ENCODE measurements around the gene FAM111A. TPM values are rescaled to one million over a fixed set of nuclear protein-coding genes. Genes with fewer than 3 reads are reported as not detected.

Gene FAM111A
- total RNA-seq, 1 experiment from 2014 or later: 49.2 TPM

DNA sequence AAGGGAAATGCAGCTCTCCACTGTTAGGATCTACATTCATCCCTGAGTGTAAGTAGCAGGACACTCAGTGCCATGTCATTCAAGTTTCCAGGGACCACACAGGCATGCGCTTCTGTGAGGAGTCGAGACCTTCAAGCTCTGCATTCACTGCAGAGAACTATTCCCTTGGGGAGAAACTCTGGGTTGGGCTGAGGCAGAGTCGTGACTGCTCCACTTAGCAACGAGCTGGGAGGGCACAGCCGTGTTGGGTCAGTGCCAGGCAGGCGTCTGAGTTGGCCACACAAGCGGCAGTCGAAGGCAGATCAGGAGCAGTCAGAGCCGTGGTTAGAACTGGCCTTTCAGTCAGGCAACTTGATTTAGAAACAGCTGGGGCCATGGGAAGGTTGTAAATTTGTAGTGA is 55.3 kb downstream of the FAM111A start:
- Histone ChIP-seq H3K27me3 (ENCODE audit: low read length) (no peaks in the 10 kb centered on the region), H4K20me1 (ENCODE audit: low read length) (no peaks in the 10 kb centered on the region), H3K27ac (ENCODE audit: low read length) (no peak overlapping the region), H3F3A (ENCODE audit: low read length, unreplicated experiment) (no peaks in the 10 kb centered on the region), H3K79me2 (ENCODE audit: low read length) (no peaks in the 10 kb centered on the region), H3K4me2 (ENCODE audit: low read length) (no peak overlapping the region), H3K36me3 (ENCODE audit: low read depth, low read length) (no peaks in the 10 kb centered on the region), H3K4me3 (ENCODE audit: low read length) (no peak overlapping the region), H3K4me1 (ENCODE audit: insufficient read depth, low read length) (no peaks in the 10 kb centered on the region), H3K9me3 (ENCODE audit: low read length) (no peaks in the 10 kb centered on the region), H3K9me2 (replicated peaks; ENCODE audit: low read length) (no peaks in the 10 kb centered on the region), H3K9ac (ENCODE audit: low read length) (no peak overlapping the region), H2AFZ (ENCODE audit: low read length) (no peak overlapping the region)
- POLR2A ChIA-PET (ENCODE audit: unreplicated experiment): no interaction called here
- CTCF ChIA-PET: no interaction called here
- DNase-seq (no peak), ATAC-seq (no peak)
- intact Hi-C loops (cut with micrococcal nuclease): no loop called here
- TF ChIP-seq, protein P1, sequence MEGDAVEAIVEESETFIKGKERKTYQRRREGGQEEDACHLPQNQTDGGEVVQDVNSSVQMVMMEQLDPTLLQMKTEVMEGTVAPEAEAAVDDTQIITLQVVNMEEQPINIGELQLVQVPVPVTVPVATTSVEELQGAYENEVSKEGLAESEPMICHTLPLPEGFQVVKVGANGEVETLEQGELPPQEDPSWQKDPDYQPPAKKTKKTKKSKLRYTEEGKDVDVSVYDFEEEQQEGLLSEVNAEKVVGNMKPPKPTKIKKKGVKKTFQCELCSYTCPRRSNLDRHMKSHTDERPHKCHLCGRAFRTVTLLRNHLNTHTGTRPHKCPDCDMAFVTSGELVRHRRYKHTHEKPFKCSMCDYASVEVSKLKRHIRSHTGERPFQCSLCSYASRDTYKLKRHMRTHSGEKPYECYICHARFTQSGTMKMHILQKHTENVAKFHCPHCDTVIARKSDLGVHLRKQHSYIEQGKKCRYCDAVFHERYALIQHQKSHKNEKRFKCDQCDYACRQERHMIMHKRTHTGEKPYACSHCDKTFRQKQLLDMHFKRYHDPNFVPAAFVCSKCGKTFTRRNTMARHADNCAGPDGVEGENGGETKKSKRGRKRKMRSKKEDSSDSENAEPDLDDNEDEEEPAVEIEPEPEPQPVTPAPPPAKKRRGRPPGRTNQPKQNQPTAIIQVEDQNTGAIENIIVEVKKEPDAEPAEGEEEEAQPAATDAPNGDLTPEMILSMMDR (conservative IDR thresholded peaks at IDR 0.05; ENCODE audit: low read depth, low read length): no peak
- TF ChIP-seq EZH2 (IDR thresholded peaks at IDR 0.05; ENCODE audit: low read length, unreplicated experiment) (no peak), EZH2phosphoT487 (IDR thresholded peaks at IDR 0.05; ENCODE audit: borderline replicate concordance, low read length) (no peak)
- BruUV-seq (replicated peaks): no TSS peak

DNA sequence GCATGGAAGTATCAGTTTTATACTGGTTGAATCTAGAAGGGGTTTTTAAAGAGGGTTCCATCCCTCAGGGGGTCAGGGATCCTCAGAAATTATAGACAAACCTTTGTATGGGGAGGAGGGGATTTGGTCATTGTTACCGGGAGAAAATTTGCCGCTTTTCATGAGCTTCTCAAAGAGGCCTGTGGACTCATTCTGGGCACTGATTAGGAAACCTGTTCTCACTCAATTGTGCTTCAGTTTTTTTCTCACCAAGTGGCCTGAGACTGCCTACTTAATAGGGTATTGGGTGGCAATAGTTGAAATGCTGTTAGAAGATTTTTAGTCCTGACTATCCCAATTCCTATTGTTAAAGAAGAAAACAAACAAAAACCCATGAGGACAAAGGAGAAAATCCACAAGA is 56.1 kb downstream of the FAM111A start:
- intact Hi-C loops (cut with micrococcal nuclease): no loop called here
- Histone ChIP-seq H3K4me2 (ENCODE audit: low read length) (no peak overlapping the region), H3K27me3 (ENCODE audit: low read length) (no peaks in the 10 kb centered on the region), H3K27ac (ENCODE audit: low read length) (no peak overlapping the region), H3K9ac (ENCODE audit: low read length) (no peak overlapping the region), H2AFZ (ENCODE audit: low read length) (no peak overlapping the region), H3F3A (ENCODE audit: low read length, unreplicated experiment) (no peaks in the 10 kb centered on the region), H3K4me3 (ENCODE audit: low read length) (no peak overlapping the region), H3K79me2 (ENCODE audit: low read length) (no peaks in the 10 kb centered on the region), H3K9me3 (ENCODE audit: low read length) (no peaks in the 10 kb centered on the region), H4K20me1 (ENCODE audit: low read length) (no peaks in the 10 kb centered on the region), H3K4me1 (ENCODE audit: insufficient read depth, low read length) (no peaks in the 10 kb centered on the region), H3K9me2 (replicated peaks; ENCODE audit: low read length) (no peaks in the 10 kb centered on the region), H3K36me3 (ENCODE audit: low read depth, low read length) (no peaks in the 10 kb centered on the region)
- TF ChIP-seq, protein P1 (conservative IDR thresholded peaks at IDR 0.05; ENCODE audit: low read depth, low read length): no peak
- TF ChIP-seq EZH2phosphoT487 (IDR thresholded peaks at IDR 0.05; ENCODE audit: borderline replicate concordance, low read length) (no peak), EZH2 (IDR thresholded peaks at IDR 0.05; ENCODE audit: low read length, unreplicated experiment) (no peak)
- no peak for ATAC-seq
- BruUV-seq (replicated peaks): no TSS peak
- ChIA-PET POLR2A (ENCODE audit: unreplicated experiment) (no interaction called here), CTCF (no interaction called here)
- DNase-seq: no peak

DNA sequence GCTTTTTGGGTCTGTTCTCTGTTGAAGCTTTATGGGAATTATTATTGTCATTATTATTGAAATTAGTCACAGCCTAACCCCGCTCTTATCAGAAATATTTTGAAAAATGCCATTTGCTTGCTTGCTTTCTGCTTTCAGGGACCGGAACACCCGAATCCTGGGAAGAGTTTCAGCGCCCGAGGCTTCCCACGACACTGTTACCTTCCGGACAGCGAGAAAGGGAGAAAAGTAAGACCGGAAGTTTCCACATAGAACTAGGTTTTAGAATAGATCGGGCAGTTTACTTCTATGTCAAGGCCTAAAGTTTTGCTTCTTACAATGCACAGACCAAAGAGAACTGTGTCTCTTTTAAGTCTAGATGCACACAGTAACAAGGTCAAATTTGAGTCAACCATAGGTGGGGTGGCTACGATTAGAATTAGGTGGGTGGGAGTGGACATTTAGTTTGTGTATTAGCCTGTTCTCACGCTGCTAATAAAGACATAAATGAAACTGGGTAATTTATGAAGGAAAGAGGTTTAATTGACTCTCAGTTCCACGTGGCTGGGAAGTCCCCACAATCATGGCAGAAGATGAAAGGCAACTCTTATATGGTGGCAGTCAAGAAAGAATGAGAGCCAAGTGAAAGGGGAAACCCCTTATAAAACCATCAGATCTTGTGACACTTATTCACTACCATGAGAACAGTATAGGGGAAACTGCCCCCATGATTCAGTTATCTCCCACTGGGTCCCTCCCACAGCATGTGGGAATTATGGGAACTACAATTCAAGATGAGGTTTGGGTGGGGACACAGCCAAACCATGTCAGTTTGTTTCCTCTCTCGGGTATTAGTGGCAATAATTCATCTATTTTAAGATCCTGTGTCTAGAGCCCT is 57.1 kb downstream of the FAM111A start:
- intact Hi-C loops (cut with micrococcal nuclease): no loop called here
- H3K4me3 ChIP-seq (ENCODE audit: low read length): no peak overlapping the region
- H3K4me1 ChIP-seq (ENCODE audit: insufficient read depth, low read length): 0 out of 2 replicates have a peak, but pooled peaks cover under 1% of the 10 kb centered on the region
- ATAC-seq (no peak), DNase-seq (no peak)
- no peaks in the 10 kb centered on the region for H3K9me3 ChIP-seq (ENCODE audit: low read length)
- ChIA-PET POLR2A (ENCODE audit: unreplicated experiment) (no interaction called here), CTCF (no interaction called here)
- no peak overlapping the region for H3K27ac ChIP-seq (ENCODE audit: low read length)
- H3K27me3 ChIP-seq (ENCODE audit: low read length): no peaks in the 10 kb centered on the region
- BruUV-seq (replicated peaks): no TSS peak
- H4K20me1 ChIP-seq (ENCODE audit: low read length): no peaks in the 10 kb centered on the region
- H2AFZ ChIP-seq (ENCODE audit: low read length): no peak overlapping the region
- no peaks in the 10 kb centered on the region for H3K79me2 ChIP-seq (ENCODE audit: low read length)
- H3K9me2 ChIP-seq (replicated peaks; ENCODE audit: low read length): no peaks in the 10 kb centered on the region
- H3K9ac ChIP-seq (ENCODE audit: low read length): no peak overlapping the region
- no peak for TF ChIP-seq EZH2 (IDR thresholded peaks at IDR 0.05; ENCODE audit: low read length, unreplicated experiment)
- TF ChIP-seq EZH2phosphoT487 (IDR thresholded peaks at IDR 0.05; ENCODE audit: borderline replicate concordance, low read length): no peak
- TF ChIP-seq, protein P1 (conservative IDR thresholded peaks at IDR 0.05; ENCODE audit: low read depth, low read length): no peak
- H3K4me2 ChIP-seq (ENCODE audit: low read length): no peak overlapping the region
- no peaks in the 10 kb centered on the region for H3K36me3 ChIP-seq (ENCODE audit: low read depth, low read length)
- H3F3A ChIP-seq (ENCODE audit: low read length, unreplicated experiment): no peaks in the 10 kb centered on the region

All from PC-3 (cell line).